Smooth muscle cell (in vitro differentiated cells): ENCODE data around the gene TUBA1C. TPM values are rescaled to one million over a fixed set of nuclear protein-coding genes. Genes with fewer than 3 reads are reported as not detected.

ENCODE experiments used
- DNase-seq: peaks from one replicate; lab custom pipeline; 2025; ENCODE audit not compliant: unreplicated experiment; lab: John Stamatoyannopoulos, UW
- H2AFZ ChIP-seq: fragments of 200-600 bp; sonication (generic); 2 replicates; pipeline ENCODE4 v1.6.0; 2016; ENCODE audit warnings: antibody characterized with exemption, low read depth, mild to moderate bottlenecking
- H3F3A ChIP-seq: fragments of 200-600 bp; sonication (generic); 2 replicates; pipeline ENCODE4 v1.6.0; 2017; ENCODE audit warnings: antibody characterized with exemption, low read depth
- H3K27ac ChIP-seq: fragments of 200-600 bp; sonication (generic); 2 replicates; pipeline ENCODE4 v1.5.1; 2016; ENCODE audit warnings: low read depth, mild to moderate bottlenecking
- H3K27me3 ChIP-seq: fragments of 200-600 bp; sonication (generic); 2 replicates; pipeline ENCODE4 v1.6.1; 2016; ENCODE audit warnings: low read depth, mild to moderate bottlenecking
- H3K36me3 ChIP-seq: fragments of 200-600 bp; sonication (generic); 2 replicates; pipeline ENCODE4 v1.5.1; 2016; ENCODE audit warnings: low read depth
- H3K4me1 ChIP-seq: fragments of 200-600 bp; sonication (generic); 2 replicates; pipeline ENCODE4 v1.5.1; 2016; ENCODE audit warnings: low read depth
- H3K4me2 ChIP-seq: fragments of 200-600 bp; sonication (generic); 2 replicates; pipeline ENCODE4 v1.6.0; 2016; ENCODE audit warnings: mild to moderate bottlenecking
- H3K4me3 ChIP-seq: fragments of 200-600 bp; sonication (generic); 2 replicates; pipeline ENCODE4 v1.5.1; 2016; ENCODE audit warnings: mild to moderate bottlenecking
- H3K79me2 ChIP-seq: fragments of 200-600 bp; sonication (generic); 2 replicates; pipeline ENCODE4 v1.6.0; 2016; ENCODE audit warnings: low read depth, mild to moderate bottlenecking
- H3K9ac ChIP-seq: fragments of 200-600 bp; sonication (generic); 2 replicates; pipeline ENCODE4 v1.6.0; 2016; ENCODE audit warnings: low read depth
- H3K9me3 ChIP-seq: fragments of 200-600 bp; sonication (generic); replicated peaks from 2 replicates; pipeline ENCODE4 v1.5.1; 2016; ENCODE audit warnings: low read depth
- H4K20me1 ChIP-seq: fragments of 200-600 bp; sonication (generic); 2 replicates; pipeline ENCODE4 v1.6.0; 2016; ENCODE audit warnings: low read depth
- WGBS: methylation state at CpG from one replicate; pipeline ENCODE4 v1.1.7; 2016; ENCODE audit warnings: low lambda C conversion rate; 5-methylcytosine and 5-hydroxymethylcytosine counted together
- polyA plus RNA-seq: library from polyadenylated mRNA; unstranded; fragments of >200 nt; fragmentation: Nextera tagmentation; extraction: Ambion mirVana; gene quantifications from 2 replicates; pipeline ENCODE4 v1.2.1, GENCODE V29; 2016
- total RNA-seq: library from RNA; depleted of rRNA; stranded (reverse); fragments of >200 nt; gene quantifications from 2 replicates; pipeline ENCODE4 v1.2.3, GENCODE V29; 2014
- TF ChIP-seq, protein P1 (sequence below): fragments of 200-600 bp; sonication (generic); IDR thresholded peaks from 2 replicates; pipeline ENCODE4 v1.5.1; 2017; ENCODE audit warnings: borderline replicate concordance, mild to moderate bottlenecking, antibody characterized with exemption; ENCODE audit not compliant: insufficient read depth, poor library complexity, severe bottlenecking

Gene TUBA1C
- total and polyA plus RNA-seq, 2 experiments from 2014 or later: 284 to 586 TPM

GRCh38 chr12:49322367-49322707 lies 57.5 kb downstream of the TUBA1C start:
- TF ChIP-seq, protein P1, sequence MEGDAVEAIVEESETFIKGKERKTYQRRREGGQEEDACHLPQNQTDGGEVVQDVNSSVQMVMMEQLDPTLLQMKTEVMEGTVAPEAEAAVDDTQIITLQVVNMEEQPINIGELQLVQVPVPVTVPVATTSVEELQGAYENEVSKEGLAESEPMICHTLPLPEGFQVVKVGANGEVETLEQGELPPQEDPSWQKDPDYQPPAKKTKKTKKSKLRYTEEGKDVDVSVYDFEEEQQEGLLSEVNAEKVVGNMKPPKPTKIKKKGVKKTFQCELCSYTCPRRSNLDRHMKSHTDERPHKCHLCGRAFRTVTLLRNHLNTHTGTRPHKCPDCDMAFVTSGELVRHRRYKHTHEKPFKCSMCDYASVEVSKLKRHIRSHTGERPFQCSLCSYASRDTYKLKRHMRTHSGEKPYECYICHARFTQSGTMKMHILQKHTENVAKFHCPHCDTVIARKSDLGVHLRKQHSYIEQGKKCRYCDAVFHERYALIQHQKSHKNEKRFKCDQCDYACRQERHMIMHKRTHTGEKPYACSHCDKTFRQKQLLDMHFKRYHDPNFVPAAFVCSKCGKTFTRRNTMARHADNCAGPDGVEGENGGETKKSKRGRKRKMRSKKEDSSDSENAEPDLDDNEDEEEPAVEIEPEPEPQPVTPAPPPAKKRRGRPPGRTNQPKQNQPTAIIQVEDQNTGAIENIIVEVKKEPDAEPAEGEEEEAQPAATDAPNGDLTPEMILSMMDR: no peak
- Histone ChIP-seq H3K4me2 (peak overlapping the region; percentile 89), H2AFZ (peak overlapping the region; percentile 75), H3F3A (no peaks in the 10 kb centered on the region), H3K9ac (peak overlapping the region; percentile 67), H4K20me1 (no peaks in the 10 kb centered on the region), H3K27ac (no peak overlapping the region), H3K27me3 (no peaks in the 10 kb centered on the region), H3K4me1 (peaks cover 7% of the 10 kb centered on the region), H3K4me3 (peak overlapping the region; percentile 66), H3K9me3 (no peaks in the 10 kb centered on the region), H3K36me3 (no peaks in the 10 kb centered on the region), H3K79me2 (peaks cover 4% of the 10 kb centered on the region)
- no peak for DNase-seq
- 38% methylated on average over 12 of the region's 12 CpGs for WGBS

DNA sequence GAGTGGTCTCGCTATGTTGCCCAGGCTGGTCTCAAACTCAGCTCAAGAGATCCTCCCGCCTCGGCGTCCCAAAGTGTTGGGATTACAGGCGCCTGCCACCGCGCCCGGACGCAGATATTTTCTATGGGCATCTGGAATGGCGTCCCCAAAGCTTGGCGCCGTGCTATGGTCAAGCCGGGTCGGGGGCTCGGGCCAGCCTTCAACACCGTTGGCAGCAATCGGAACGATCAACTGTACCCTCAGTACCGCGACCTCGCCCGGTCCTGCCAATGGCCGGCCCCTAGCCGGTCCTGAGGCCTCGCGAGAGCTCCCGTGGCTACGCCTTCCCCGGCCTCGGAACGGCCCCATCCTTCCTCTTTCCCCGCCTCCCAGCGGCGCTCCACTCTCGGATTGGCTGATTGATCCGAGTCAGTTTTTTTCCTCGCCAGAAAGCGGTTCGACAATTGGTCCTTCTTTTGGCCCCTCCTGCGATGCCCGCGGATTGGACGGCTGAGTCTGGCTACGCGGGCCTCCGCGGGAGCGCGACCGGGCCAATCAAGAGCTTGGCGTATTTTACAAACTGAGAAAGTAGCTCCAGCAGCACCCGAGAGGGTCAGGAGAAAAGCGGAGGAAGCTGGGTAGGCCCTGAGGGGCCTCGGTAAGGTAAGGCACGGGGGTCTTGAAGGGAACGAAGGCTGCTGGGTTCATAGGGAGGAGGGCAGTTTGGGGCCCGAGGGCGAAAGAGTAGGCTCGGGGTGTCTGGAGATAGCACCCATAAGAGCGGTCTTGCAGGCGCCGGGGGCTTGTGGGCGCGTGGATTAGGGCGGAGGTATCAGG lies 58.0 kb downstream of the TUBA1C start, which contains the start of gene TROAP:
TSS of gene TROAP (plus strand) at position 548 of the 816 bp plus-strand sequence. CDS start 354 bp downstream, outside the sequence.
- H3F3A ChIP-seq: no peaks in the 10 kb centered on the region
- H4K20me1 ChIP-seq: no peaks in the 10 kb centered on the region
- peaks cover 7% of the 10 kb centered on the region for H3K4me1 ChIP-seq
- H3K4me2 ChIP-seq: peak within 1 kb of the TSS; percentile 89
- H3K79me2 ChIP-seq: peaks cover 4% of the 10 kb centered on the region
- TF ChIP-seq, protein P1: no peak
- peak; percentile 86 for DNase-seq
- peak within 1 kb of the TSS; percentile 66 for H3K4me3 ChIP-seq
- H3K36me3 ChIP-seq: no peaks in the 10 kb centered on the region
- no peak within 1 kb of the TSS for H3K27ac ChIP-seq
- no peaks in the 10 kb centered on the region for H3K9me3 ChIP-seq
- H3K9ac ChIP-seq: peak within 1 kb of the TSS; percentile 67
- no peaks in the 10 kb centered on the region for H3K27me3 ChIP-seq
- WGBS: 1% methylated on average over 65 of the region's 65 CpGs
- H2AFZ ChIP-seq: peak within 1 kb of the TSS; percentile 83

GRCh38 chr12:49323524-49324097 lies 58.7 kb downstream of the TUBA1C start:
- Histone ChIP-seq H3K79me2 (peaks cover 4% of the 10 kb centered on the region), H4K20me1 (no peaks in the 10 kb centered on the region), H3K4me2 (peak overlapping the region; percentile 84), H3K9ac (peak overlapping the region; percentile 40), H3K36me3 (no peaks in the 10 kb centered on the region), H3F3A (no peaks in the 10 kb centered on the region), H3K27ac (no peak overlapping the region), H2AFZ (peak overlapping the region; percentile 83), H3K9me3 (no peaks in the 10 kb centered on the region), H3K4me1 (peaks cover 7% of the 10 kb centered on the region), H3K27me3 (no peaks in the 10 kb centered on the region), H3K4me3 (peak overlapping the region; percentile 66)
- TF ChIP-seq, protein P1: no peak
- WGBS: 19% methylated on average over 19 of the region's 19 CpGs
- DNase-seq: no peak

Other genes starting within 250 kb of the TUBA1C start
- 61.5 and 62.6 TPM in 2 replicates for gene PRKAG1, start 246.3 kb upstream of the TUBA1C start, total RNA-seq
- 39.4 and 42.5 TPM in 2 replicates for gene PRKAG1, start 246.3 kb upstream of the TUBA1C start, polyA plus RNA-seq
- gene KMT2D, start 204.3 kb upstream of the TUBA1C start, total RNA-seq: 22.8 and 25.9 TPM in 2 replicates
- gene KMT2D, start 204.3 kb upstream of the TUBA1C start, polyA plus RNA-seq: 24.6 and 37.2 TPM in 2 replicates
- 0.76 and 1.3 TPM in 2 replicates for gene RHEBL1, start 195.1 kb upstream of the TUBA1C start, total RNA-seq
- gene RHEBL1, start 195.1 kb upstream of the TUBA1C start, polyA plus RNA-seq: 2.1 TPM in 2 replicates
- gene DHH, start 170.3 kb upstream of the TUBA1C start, total RNA-seq: 0.04 TPM in 1 of 2 replicates, not detected in the other
- not detected in 2 replicates for gene DHH, start 170.3 kb upstream of the TUBA1C start, polyA plus RNA-seq
- 32.4 and 57.3 TPM in 2 replicates for gene LMBR1L, start 154.2 kb upstream of the TUBA1C start, total RNA-seq
- gene LMBR1L, start 154.2 kb upstream of the TUBA1C start, polyA plus RNA-seq: 49.5 and 61.8 TPM in 2 replicates
- gene TUBA1B, start 133.7 kb upstream of the TUBA1C start, total RNA-seq: 1,427 and 1,487 TPM in 2 replicates
- gene TUBA1B, start 133.7 kb upstream of the TUBA1C start, polyA plus RNA-seq: 1,057 and 1,405 TPM in 2 replicates
- gene TUBA1A, start 76.0 kb upstream of the TUBA1C start, total RNA-seq: 1,161 and 1,305 TPM in 2 replicates
- gene TUBA1A, start 76.0 kb upstream of the TUBA1C start, polyA plus RNA-seq: 981 and 1,375 TPM in 2 replicates
- not detected in 2 replicates for gene PRPH, start 30.1 kb downstream of the TUBA1C start, total RNA-seq
- gene PRPH, start 30.1 kb downstream of the TUBA1C start, polyA plus RNA-seq: 0.43 TPM in 1 of 2 replicates, not detected in the other
- 2.6 and 3.7 TPM in 2 replicates for gene TROAP, start 58.2 kb downstream of the TUBA1C start, total RNA-seq
- gene TROAP, start 58.2 kb downstream of the TUBA1C start, polyA plus RNA-seq: 8.5 and 10.2 TPM in 2 replicates
- gene C1QL4, start 72.1 kb downstream of the TUBA1C start, total RNA-seq: not detected in 2 replicates
- 0.09 TPM in 1 of 2 replicates, not detected in the other for gene C1QL4, start 72.1 kb downstream of the TUBA1C start, polyA plus RNA-seq
- 0.09 and 1.1 TPM in 2 replicates for gene DNAJC22, start 81.8 kb downstream of the TUBA1C start, total RNA-seq
- 1.8 and 2.4 TPM in 2 replicates for gene DNAJC22, start 81.8 kb downstream of the TUBA1C start, polyA plus RNA-seq
- 32.0 and 35.6 TPM in 2 replicates for gene SPATS2, start 102.4 kb downstream of the TUBA1C start, total RNA-seq
- 33.6 and 39.0 TPM in 2 replicates for gene SPATS2, start 102.4 kb downstream of the TUBA1C start, polyA plus RNA-seq